NCI-H1930 (cell line): ENCODE measurements around the gene ARL13B.

Experiments
- DNase-seq, 2 experiments: peaks; one replicate each; lab custom pipeline; 2025; lab: John Stamatoyannopoulos, UW

The ARL13B gene

DNA sequence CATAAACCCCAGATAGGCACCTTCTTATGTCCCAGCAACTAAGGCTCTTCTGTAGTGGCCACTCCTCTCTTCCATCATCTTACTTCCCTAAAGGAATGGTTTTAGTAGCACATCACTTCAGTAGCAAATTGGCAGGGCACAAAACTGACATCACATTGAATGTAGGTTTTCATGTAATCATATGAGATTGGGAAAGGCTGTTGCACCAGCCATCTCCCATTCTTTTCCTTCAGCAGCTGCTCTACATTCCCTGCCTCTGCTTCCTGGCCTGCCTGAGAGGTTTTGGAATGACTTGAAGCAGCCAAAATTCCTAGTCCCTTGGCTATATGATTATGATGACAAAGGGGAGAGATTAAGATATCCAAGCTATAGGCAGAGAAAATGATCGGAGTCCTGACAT, 119.4 kb downstream of the ARL13B start:
- no peak for DNase-seq

- no peak for DNase-seq
Observed at GRCh38 chr3:94101860-94102259, 121.9 kb downstream of the ARL13B start.
